B cell (primary cell): ENCODE data around the gene SLC18B1. TPM values are rescaled to one million over a fixed set of nuclear protein-coding genes. Genes with fewer than 3 reads are reported as not detected.
A peak's percentile ranks its signal among the peaks of the same experiment; 100 is the strongest.

Source experiments
- ATAC-seq: fragments of 200-7000 bp; cut with Tn5 transposase; one replicate; pipeline ENCODE4 v1.10.0; 2021; ENCODE audit warnings: low read depth, mild to moderate bottlenecking, moderate number of reproducible peaks, moderate library complexity
- CTCF ChIA-PET: fragments of 350-600 bp; sonication (Branson Sonifier 250); formaldehyde crosslinking; loops from one replicate; lab custom pipeline; 2021; ENCODE audit warnings: antibody characterized with exemption, inconsistent platforms; lab: Charles Lee
- POLR2A ChIA-PET: fragments of 350-600 bp; sonication (Branson Sonifier 250); formaldehyde crosslinking; loops from one replicate; lab custom pipeline; 2021; ENCODE audit warnings: antibody characterized with exemption; lab: Charles Lee
- DNase-seq: peaks from one replicate; pipeline ENCODE4 v3.0.0; 2013
- H2AFZ ChIP-seq: 2 replicates; pipeline ENCODE4 v1.6.1; 2012; ENCODE audit warnings: mild to moderate bottlenecking, low read depth, low read length; ENCODE audit not compliant: insufficient read depth, poor library complexity, severe bottlenecking
- H3K27ac ChIP-seq, 2 donors: 1 replicate in 1 of 2; 2 replicates in 1 of 2; pipeline ENCODE4 v1.5.1; 2012 to 2013; ENCODE audit warnings: low read length in 2 of 2, mild to moderate bottlenecking in 2 of 2, moderate library complexity in 1 of 2
- H3K27me3 ChIP-seq, 4 experiments: fragments of 200-600 bp in 1 of 4; sonication (generic) in 1 of 4; replicated peaks in 1 of 4; 1 replicate in 2 of 4; 2 replicates in 2 of 4; pipeline versions ENCODE4 v1.6.1 to v1.7.0; 2013 to 2016; ENCODE audit warnings: low read length in 3 of 4, mild to moderate bottlenecking in 2 of 4, mixed read lengths in 1 of 4, moderate library complexity in 1 of 4; ENCODE audit not compliant: insufficient read depth in 4 of 4, control insufficient read depth in 3 of 4; ENCODE audit errors: control extremely low read depth in 1 of 4
- H3K36me3 ChIP-seq, 2 experiments: replicated peaks in 1 of 2; 1 replicate in 1 of 2; 2 replicates in 1 of 2; pipeline versions ENCODE4 v1.6.1 to v1.7.1; 2013; ENCODE audit warnings: low read length in 1 of 2; ENCODE audit not compliant: insufficient read depth in 2 of 2, control insufficient read depth in 1 of 2; ENCODE audit errors: control extremely low read depth in 1 of 2, extremely low read depth in 1 of 2
- H3K4me1 ChIP-seq, 2 donors: fragments of 200-600 bp in 1 of 2; sonication (generic) in 1 of 2; 1 replicate in 1 of 2; 2 replicates in 1 of 2; pipeline versions ENCODE4 v1.5.1 to v1.6.1; 2013 to 2017; ENCODE audit warnings: low read length in 2 of 2; ENCODE audit not compliant: control insufficient read depth in 2 of 2, insufficient read depth in 2 of 2
- H3K4me2 ChIP-seq: replicated peaks from 2 replicates; pipeline ENCODE3; 2012; ENCODE audit warnings: mild to moderate bottlenecking, low read depth, low read length; ENCODE audit not compliant: poor library complexity, severe bottlenecking
- H3K4me3 ChIP-seq, 5 experiments: fragments of 200-600 bp in 1 of 5; sonication (generic) in 1 of 5; 1 replicate in 3 of 5; 2 replicates in 2 of 5; pipeline versions ENCODE4 v1.5.1 to v1.7.0; 2011 to 2016; ENCODE audit warnings: low read length in 4 of 5, mild to moderate bottlenecking in 4 of 5, low read depth in 2 of 5, control low read depth in 1 of 5, moderate library complexity in 1 of 5; ENCODE audit not compliant: insufficient read depth in 1 of 5; ENCODE audit errors: control extremely low read depth in 1 of 5, extremely low read depth in 1 of 5
- H3K79me2 ChIP-seq: fragments of 200-600 bp; sonication (generic); one replicate; pipeline ENCODE4 v1.6.0; 2016; ENCODE audit warnings: low read length; ENCODE audit not compliant: control insufficient read depth, insufficient read depth
- H3K9ac ChIP-seq: fragments of 200-600 bp; sonication (generic); 2 replicates; pipeline ENCODE4 v1.6.1; 2017; ENCODE audit warnings: mild to moderate bottlenecking, low read length, moderate library complexity
- H3K9me3 ChIP-seq, 3 donors: one replicate each; pipeline versions ENCODE4 v1.6.1 to v1.7.1; 2013; ENCODE audit warnings: low read length in 2 of 3; ENCODE audit not compliant: control insufficient read depth in 2 of 3, insufficient read depth in 1 of 3; ENCODE audit errors: control extremely low read depth in 1 of 3
- H4K20me1 ChIP-seq: 2 replicates; pipeline ENCODE4 v1.6.0; 2012; ENCODE audit warnings: mild to moderate bottlenecking, low read length; ENCODE audit not compliant: insufficient read depth, control insufficient read depth, poor library complexity, severe bottlenecking
- H3K27ac Mint-ChIP-seq: one replicate; pipeline ENCODE4 v1.8.0; 2021; ENCODE audit warnings: mixed read lengths
- H3K27me3 Mint-ChIP-seq: one replicate; pipeline ENCODE4 v1.8.0; 2021; ENCODE audit warnings: mixed read lengths
- H3K4me1 Mint-ChIP-seq: one replicate; pipeline ENCODE4 v1.8.0; 2021; ENCODE audit warnings: mixed read lengths
- H3K4me3 Mint-ChIP-seq: one replicate; pipeline ENCODE4 v1.8.0; 2021; ENCODE audit warnings: mixed read lengths
- H3K9me3 Mint-ChIP-seq: one replicate; pipeline ENCODE4 v1.8.0; 2022; ENCODE audit warnings: mixed read lengths; ENCODE audit not compliant: insufficient read depth
- EZH2 ChIP-seq: IDR thresholded peaks from 2 replicates; pipeline ENCODE4 v1.6.1; 2012; ENCODE audit warnings: borderline replicate concordance, low read depth, mild to moderate bottlenecking, moderate library complexity, low read length; ENCODE audit not compliant: insufficient read depth, poor library complexity, severe bottlenecking
- WGBS: methylation state at CpG from one replicate; pipeline ENCODE4 v1.1.5; 2013; ENCODE audit warnings: missing lambda C conversion rate; ENCODE audit not compliant: insufficient coverage; 5-methylcytosine and 5-hydroxymethylcytosine counted together
- intact Hi-C: fragments of 100-400 bp; cut with micrococcal nuclease; formaldehyde crosslinking; loops from one replicate; pipeline ENCODE4 v1.10.0; 2022
- polyA plus RNA-seq: library from polyadenylated mRNA; depleted of rRNA; stranded (reverse); fragments of >200 nt; gene quantifications from 2 replicates; pipeline ENCODE4 v1.2.3, GENCODE V29; 2012
- total RNA-seq, 2 donors: library from RNA; stranded (reverse); fragments of 120-200 nt in 1 of 2; gene quantifications; 1 replicate in 1 of 2; 2 replicates in 1 of 2; pipeline versions ENCODE4 v1.2.3 to v1.2.4, GENCODE V29; 2013 to 2022
- TF ChIP-seq, protein P1 (sequence below): fragments of 200-600 bp; IDR thresholded peaks from one replicate; pipeline ENCODE4 v1.8.0; 2022; ENCODE audit warnings: antibody characterized with exemption, mild to moderate bottlenecking

SLC18B1 gene
- total and polyA plus RNA-seq, 2 donors (not counting 1 experiment from before 2014, with no cell fraction given): 9.6 to 21.4 TPM

DNA sequence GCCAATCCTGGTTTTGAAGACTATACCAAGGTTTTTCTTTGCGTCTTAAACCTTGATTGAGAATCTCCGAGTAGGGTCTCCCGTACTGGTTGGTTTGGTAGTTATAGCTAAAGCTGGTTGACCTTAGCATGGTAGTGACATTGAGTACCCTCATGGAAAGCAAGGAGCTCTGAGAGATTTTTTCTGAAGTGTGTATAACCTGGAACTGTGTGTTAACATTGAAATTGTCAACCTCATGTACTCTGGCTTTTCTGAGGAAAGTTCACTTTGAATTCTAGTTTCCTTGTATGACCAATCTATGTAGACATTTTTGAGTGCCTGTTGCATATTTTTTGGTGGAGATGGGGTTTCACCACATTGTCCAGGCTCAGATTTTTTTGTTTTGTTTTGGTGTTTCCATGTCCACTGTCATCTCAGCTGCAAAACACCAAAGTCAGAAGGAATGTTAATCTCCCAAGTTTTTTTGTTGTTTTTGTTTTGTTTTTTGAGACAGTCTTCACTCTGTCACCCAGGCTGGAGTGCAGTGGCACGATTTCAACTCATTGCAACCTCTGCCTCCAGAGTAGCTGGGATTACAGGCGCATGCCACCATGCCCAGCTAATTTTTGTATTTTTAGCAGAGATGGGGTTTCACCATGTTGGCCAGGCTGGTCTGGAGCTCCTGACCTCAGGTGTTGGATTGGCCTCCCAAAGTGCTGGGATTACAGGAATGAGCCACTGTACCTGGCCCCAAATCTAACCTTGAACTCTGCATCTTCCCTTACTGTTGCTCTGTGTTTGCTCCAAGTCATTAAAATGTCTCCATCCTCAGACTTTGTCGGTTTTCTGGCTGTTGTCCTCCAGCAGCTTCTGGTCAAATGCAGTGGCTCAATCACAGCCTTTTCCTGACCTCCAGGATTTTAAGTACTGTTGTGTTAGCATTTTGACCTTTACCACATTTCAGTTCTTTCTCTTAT lies 20.2 kb upstream of the SLC18B1 start:
- H3K4me1 ChIP-seq: peaks cover 24% of the 10 kb centered on the region in 2 donors
- ChIA-PET CTCF (interaction anchor here (1.2 kb wide), 2 partner anchors 17 to 20 kb away, joined by 3 to 5 read pairs; partner anchors contain the start of gene SLC18B1), POLR2A (interaction anchor here (0.6 to 1.7 kb wide), 2 partner anchors 20 to 344 kb away, joined by 3 to 6 read pairs; partner anchors contain the start of gene SLC18B1)
- DNase-seq: no peak
- no peak overlapping the region for H2AFZ ChIP-seq
- peaks cover 24% of the 10 kb centered on the region for H3K79me2 ChIP-seq
- no peaks in the 10 kb centered on the region for H3K27me3 ChIP-seq
- no peak overlapping the region for H3K4me2 ChIP-seq
- ATAC-seq: no peak
- Mint-ChIP-seq H3K27ac (peak overlapping the region; percentile 76), H3K4me3 (no peak overlapping the region), H3K27me3 (no peaks in the 10 kb centered on the region), H3K4me1 (peaks cover 55% of the 10 kb centered on the region), H3K9me3 (no peaks in the 10 kb centered on the region)
- no peaks in the 10 kb centered on the region for H3K9me3 ChIP-seq
- intact Hi-C loops: loop anchor here (10.0 kb wide), 1 partner anchor 904 kb away; no protein-coding TSS in a partner anchor
- TF ChIP-seq EZH2: no peak
- TF ChIP-seq, protein P1, sequence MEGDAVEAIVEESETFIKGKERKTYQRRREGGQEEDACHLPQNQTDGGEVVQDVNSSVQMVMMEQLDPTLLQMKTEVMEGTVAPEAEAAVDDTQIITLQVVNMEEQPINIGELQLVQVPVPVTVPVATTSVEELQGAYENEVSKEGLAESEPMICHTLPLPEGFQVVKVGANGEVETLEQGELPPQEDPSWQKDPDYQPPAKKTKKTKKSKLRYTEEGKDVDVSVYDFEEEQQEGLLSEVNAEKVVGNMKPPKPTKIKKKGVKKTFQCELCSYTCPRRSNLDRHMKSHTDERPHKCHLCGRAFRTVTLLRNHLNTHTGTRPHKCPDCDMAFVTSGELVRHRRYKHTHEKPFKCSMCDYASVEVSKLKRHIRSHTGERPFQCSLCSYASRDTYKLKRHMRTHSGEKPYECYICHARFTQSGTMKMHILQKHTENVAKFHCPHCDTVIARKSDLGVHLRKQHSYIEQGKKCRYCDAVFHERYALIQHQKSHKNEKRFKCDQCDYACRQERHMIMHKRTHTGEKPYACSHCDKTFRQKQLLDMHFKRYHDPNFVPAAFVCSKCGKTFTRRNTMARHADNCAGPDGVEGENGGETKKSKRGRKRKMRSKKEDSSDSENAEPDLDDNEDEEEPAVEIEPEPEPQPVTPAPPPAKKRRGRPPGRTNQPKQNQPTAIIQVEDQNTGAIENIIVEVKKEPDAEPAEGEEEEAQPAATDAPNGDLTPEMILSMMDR: no peak
- peaks cover 0 to 37% of the 10 kb centered on the region in 2 experiments for H3K36me3 ChIP-seq
- no peak overlapping the region for H3K9ac ChIP-seq
- H4K20me1 ChIP-seq: peaks cover 34% of the 10 kb centered on the region
- WGBS: 98% methylated on average over 5 of the region's 6 CpGs
- H3K4me3 ChIP-seq: no peak overlapping the region
- H3K27ac ChIP-seq: no peak overlapping the region
